IPS-20b (cell line): ENCODE results near the gene RDH13.
"Not testable (repeated sequence)": the region's sequence is repeated elsewhere in the genome, so short reads cannot be mapped to it uniquely, and the experiment has no call there.

Experiments
- H3K27ac ChIP-seq: one replicate; pipeline ENCODE4 v1.5.1; 2013; ENCODE audit warnings: low read length
- H3K27me3 ChIP-seq: 2 replicates; pipeline ENCODE4 v1.6.1; 2013; ENCODE audit warnings: mild to moderate bottlenecking, low read length, inconsistent platforms; ENCODE audit not compliant: insufficient read depth
- H3K36me3 ChIP-seq: 2 replicates; pipeline ENCODE4 v1.6.1; 2013; ENCODE audit warnings: low read depth, mild to moderate bottlenecking, inconsistent platforms, low read length, moderate library complexity; ENCODE audit not compliant: insufficient read depth
- H3K4me1 ChIP-seq: 2 replicates; pipeline ENCODE4 v1.6.1; 2013; ENCODE audit warnings: mild to moderate bottlenecking, control low read depth, inconsistent platforms, low read length, moderate library complexity; ENCODE audit not compliant: insufficient read depth
- H3K4me3 ChIP-seq: 2 replicates; pipeline ENCODE4 v1.5.1; 2013; ENCODE audit warnings: mild to moderate bottlenecking, low read length, inconsistent platforms
- H3K9ac ChIP-seq: 2 replicates; pipeline ENCODE4 v1.6.1; 2013; ENCODE audit warnings: low read depth, mild to moderate bottlenecking, inconsistent platforms, low read length, moderate library complexity
- H3K9me3 ChIP-seq: 2 replicates; pipeline ENCODE4 v1.6.1; 2013; ENCODE audit warnings: mild to moderate bottlenecking, low read depth, low read length, inconsistent platforms; ENCODE audit not compliant: insufficient read depth

RDH13 gene

DNA sequence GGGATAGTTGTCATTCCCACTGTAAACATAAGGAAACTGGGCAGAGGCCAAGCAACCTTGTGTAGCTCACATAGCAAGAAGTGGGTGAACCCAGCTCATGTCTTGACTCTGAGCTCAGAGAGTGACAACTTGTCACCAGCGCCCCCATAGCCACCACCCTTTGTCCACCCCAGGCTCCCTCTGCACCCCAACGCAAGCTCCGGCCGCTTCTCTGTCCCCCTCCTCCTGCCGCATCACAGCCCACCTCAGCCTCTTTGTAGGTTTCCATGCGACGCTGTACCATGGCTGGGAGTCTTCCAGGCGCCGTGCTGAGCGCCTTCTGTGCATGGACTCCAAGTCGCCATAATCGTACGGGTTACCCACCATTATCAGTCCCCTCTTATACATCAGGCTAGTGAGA, 28.2 kb downstream of the RDH13 start:
- Histone ChIP-seq H3K27ac (no peak overlapping the region), H3K9ac (no peak overlapping the region), H3K36me3 (no peaks in the 10 kb centered on the region)

DNA sequence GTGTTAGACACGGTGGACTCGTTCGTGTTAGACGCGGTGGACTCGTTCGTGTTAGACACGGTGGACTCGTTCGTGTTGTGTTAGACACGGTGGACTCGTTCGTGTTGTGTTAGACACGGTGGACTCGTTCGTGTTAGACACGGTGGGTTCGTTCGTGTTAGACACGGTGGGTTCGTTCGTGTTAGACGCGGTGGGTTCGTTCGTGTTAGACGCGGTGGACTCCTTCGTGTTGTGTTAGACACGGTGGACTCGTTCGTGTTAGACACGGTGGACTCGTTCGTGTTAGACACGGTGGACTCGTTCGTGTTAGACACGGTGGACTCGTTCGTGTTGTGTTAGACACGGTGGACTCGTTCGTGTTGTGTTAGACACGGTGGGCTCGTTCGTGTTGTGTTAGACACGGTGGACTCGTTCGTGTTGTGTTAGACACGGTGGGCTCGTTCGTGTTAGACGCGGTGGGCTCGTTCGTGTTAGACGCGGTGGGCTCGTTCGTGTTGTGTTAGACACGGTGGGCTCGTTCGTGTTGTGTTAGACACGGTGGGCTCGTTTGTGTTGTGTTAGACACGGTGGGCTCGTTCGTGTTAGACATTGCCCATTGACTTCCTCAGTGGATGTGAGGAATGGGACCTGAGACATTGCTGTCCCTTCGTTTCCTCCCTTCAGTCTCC, 29.8 kb downstream of the RDH13 start:
- not testable (repeated sequence) for H3K4me3 ChIP-seq, H3K27ac ChIP-seq, H3K4me1 ChIP-seq, H3K27me3 ChIP-seq, H3K36me3 ChIP-seq, H3K9ac ChIP-seq, H3K9me3 ChIP-seq

More for the DNA sequence above, 28.2 kb downstream of the RDH13 start:
- no peaks in the 10 kb centered on the region for H3K9me3 ChIP-seq
- no peaks in the 10 kb centered on the region for H3K4me1 ChIP-seq
- H3K4me3 ChIP-seq, result no peak overlapping the region
- H3K27me3 ChIP-seq, result no peaks in the 10 kb centered on the region

DNA sequence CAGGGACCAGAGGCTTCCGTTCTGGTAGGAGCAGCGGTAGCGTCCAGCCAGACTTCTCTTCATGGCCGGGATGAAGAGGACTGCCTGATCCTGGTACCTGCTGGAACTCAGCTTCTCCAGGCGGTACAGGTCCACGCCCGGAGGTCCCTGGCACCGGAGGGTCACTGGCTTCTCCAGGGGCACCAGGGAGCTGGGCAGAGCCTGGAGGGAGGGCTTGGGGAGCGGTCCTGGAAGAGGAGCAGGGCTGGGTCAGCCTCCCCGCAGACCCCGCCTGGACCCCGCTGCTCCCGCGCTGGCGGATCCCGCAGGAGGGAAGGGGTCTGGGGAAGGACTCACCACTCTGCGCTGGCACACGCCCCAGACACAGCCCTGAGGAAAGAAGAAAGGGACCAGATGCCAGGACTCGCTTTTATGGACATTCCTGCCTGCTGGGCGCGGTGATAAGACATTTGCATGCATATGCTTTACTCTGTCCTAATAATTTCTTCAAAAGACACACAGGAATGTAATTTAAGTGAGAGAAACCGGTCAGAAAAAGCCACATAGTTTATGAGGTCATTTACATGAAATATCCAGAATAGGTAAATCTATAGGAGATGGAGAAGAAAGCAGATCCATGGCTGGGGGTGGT, 30.7 kb downstream of the RDH13 start:
- Histone ChIP-seq H3K4me1 (no peaks in the 10 kb centered on the region), H3K27me3 (no peaks in the 10 kb centered on the region), H3K9me3 (no peaks in the 10 kb centered on the region), H3K4me3 (no peak overlapping the region), H3K9ac (no peak overlapping the region), H3K27ac (no peak overlapping the region), H3K36me3 (no peaks in the 10 kb centered on the region)

DNA sequence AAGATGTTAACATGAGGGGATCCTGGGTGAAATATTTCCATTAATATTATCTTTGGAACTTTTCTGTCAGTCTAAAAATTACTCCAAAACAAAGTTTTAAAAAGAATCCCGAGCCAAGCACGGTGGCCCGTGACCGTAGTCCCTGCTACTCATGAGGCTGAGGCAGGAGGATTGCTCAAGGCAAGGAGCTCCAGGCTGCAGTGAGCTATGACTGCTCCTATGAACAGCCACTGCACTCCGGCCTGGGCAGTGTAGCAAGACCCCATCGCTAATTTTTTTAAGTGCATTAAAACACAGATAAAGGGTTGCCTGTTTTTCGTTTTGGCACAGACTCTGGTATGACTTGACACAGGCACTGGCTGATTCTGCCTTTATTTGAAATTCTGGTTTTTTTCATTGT, 31.8 kb downstream of the RDH13 start:
- H3K27ac ChIP-seq, result no peak overlapping the region
- H3K9ac ChIP-seq, result no peak overlapping the region
- no peaks in the 10 kb centered on the region for H3K36me3 ChIP-seq
- H3K9me3 ChIP-seq, result no peaks in the 10 kb centered on the region
- no peak overlapping the region for H3K4me3 ChIP-seq
- H3K4me1 ChIP-seq, result no peaks in the 10 kb centered on the region
- H3K27me3 ChIP-seq, result no peaks in the 10 kb centered on the region

DNA sequence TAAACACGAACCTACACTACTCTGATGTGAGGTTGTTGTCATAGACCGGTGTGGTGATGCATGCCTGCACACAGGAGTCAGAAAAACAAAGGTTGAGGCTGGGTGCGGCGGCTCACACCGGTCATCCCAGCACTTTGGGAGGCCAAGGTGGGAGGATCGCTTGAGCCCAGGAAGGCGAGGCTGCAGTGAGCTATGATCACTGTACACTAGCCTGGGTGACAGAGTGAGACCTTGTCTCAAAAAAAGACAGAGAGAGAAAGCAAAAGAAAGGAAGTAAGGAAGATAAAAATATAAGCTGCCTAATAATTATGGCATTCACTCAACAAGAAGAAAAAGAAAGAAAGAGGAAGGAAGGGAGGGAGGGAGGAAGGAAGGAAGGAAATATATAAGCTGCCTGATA, 34.2 kb downstream of the RDH13 start:
- Histone ChIP-seq H3K4me1 (no peaks in the 10 kb centered on the region), H3K27ac (no peak overlapping the region), H3K36me3 (no peaks in the 10 kb centered on the region), H3K4me3 (no peak overlapping the region), H3K9ac (no peak overlapping the region), H3K9me3 (no peaks in the 10 kb centered on the region), H3K27me3 (no peaks in the 10 kb centered on the region)

DNA sequence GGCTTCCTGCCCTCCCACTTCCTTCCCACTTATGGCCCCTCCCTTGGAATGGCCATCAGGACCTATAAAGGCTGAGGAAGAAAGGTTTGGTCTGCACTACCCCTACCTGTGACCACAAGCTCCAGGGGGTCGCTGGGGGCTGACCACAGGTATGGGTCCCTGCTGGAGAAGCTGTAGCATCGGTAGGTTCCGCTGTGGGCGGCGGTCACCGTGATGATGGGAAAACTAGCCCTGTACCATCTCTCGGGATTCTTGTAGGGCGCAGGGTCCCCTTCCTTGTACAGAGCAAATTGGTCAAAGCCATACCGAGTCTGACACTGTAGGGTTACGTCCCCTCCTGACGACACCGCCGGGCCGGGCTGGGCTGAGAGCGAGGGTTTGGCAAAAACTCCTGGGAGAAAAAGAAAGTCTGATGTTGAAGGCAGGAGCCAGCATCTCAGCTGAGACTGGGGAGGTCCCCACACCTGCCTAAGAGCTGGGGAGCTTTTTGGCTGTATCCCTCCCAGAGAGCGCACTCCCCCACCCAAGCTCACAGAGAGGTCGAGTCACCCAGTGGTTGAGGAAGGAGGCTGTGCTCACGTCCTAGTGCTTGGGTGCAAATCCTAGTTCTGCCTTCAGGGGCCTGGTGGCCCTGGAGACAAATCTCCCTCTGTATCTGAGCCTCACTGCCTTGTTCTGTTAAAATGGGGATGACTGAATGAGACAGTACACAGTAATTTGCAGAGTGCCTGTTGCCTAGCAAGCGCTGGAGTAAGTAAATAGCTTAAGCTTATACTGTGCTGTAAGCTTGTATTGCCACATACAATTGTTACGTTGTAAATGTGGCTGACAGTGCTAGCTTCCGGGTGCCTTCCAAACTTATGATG, 35.2 kb downstream of the RDH13 start:
- Histone ChIP-seq H3K4me1 (no peaks in the 10 kb centered on the region), H3K27me3 (no peaks in the 10 kb centered on the region), H3K4me3 (no peak overlapping the region), H3K36me3 (no peaks in the 10 kb centered on the region), H3K27ac (no peak overlapping the region), H3K9ac (no peak overlapping the region), H3K9me3 (no peaks in the 10 kb centered on the region)

DNA sequence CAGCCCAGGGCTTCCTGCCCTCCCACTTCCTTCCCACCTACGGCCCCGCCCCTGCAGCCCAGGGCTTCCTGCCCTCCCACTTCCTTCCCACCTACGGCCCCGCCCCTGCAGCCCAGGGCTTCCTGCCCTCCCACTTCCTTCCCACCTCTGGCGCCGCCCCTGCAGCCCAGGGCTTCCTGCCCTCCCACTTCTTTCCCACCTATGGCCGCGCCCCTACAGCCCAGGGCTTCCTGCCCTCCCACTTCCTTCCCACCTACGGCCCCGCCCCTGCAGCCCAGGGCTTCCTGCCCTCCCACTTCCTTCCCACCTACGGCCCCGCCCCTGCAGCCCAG, 35.8 kb downstream of the RDH13 start:
- not testable (repeated sequence) for H3K9ac ChIP-seq, H3K4me1 ChIP-seq, H3K4me3 ChIP-seq, H3K9me3 ChIP-seq, H3K27me3 ChIP-seq, H3K36me3 ChIP-seq, H3K27ac ChIP-seq

DNA sequence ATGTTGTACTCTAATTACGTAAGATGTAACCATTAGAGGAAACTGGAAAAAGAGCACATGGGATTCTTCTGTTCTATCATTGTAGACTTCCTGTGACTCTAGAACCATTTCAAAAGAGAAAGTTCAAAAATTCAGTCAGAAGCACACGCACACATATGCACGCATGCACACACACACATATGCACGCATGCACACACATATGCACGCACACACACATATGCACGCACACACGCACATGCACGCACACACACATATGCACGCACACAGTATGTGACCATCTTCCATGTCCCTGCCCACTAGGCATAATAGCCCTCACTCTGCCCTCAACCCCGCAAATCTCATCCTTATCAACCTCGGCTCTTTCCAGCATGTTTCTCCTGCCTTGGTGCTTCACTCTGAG, 38.8 kb downstream of the RDH13 start:
- H3K4me3 ChIP-seq, result no peak overlapping the region
- H3K36me3 ChIP-seq, result no peaks in the 10 kb centered on the region
- H3K27ac ChIP-seq, result no peak overlapping the region
- no peaks in the 10 kb centered on the region for H3K9me3 ChIP-seq
- no peak overlapping the region for H3K9ac ChIP-seq
- no peaks in the 10 kb centered on the region for H3K4me1 ChIP-seq
- no peaks in the 10 kb centered on the region for H3K27me3 ChIP-seq

DNA sequence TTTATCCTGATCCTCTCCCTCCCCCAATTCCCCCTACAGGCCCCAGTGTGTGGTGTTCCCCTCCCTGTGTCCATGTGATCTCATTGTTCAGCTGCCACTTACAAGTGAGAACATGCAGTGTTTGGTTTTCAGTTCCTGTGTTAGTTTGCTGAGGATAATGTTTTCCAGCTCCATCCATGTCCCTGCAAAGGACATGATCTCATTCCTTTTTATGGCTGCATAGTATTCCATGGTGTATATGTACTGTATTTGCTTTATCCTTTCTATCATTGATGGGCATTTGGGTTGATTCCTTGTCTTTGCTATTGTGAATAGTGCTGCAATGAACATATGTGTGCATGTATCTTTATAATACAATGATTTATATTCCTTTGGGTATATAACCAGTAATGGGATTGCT, 42.6 kb downstream of the RDH13 start:
- not testable (repeated sequence) for H3K36me3 ChIP-seq, H3K27ac ChIP-seq

DNA sequence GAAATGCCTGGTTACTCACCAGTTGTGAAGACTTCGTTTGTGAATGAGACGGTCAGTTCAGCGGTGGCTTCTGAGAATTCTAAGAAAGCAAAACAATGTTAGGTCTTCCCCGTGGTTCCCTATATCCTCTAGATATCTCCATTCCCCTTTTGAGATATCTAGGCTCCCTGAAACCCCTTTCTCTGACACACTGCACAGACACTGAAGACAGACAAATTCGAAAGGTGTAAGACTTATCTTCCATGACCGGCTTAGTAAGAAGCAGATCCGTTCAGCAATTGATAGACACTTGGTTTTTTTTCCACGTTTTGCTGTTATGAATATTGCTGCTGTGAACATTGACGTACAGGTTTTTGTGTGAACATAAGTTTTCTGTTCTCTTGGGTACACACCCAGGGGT, 44.3 kb downstream of the RDH13 start:
- H3K36me3 ChIP-seq, result no peaks in the 10 kb centered on the region
- H3K27me3 ChIP-seq, result no peaks in the 10 kb centered on the region
- no peaks in the 10 kb centered on the region for H3K9me3 ChIP-seq
- H3K4me1 ChIP-seq, result no peaks in the 10 kb centered on the region
- no peak overlapping the region for H3K9ac ChIP-seq
- no peak overlapping the region for H3K27ac ChIP-seq
- no peak overlapping the region for H3K4me3 ChIP-seq

More for the DNA sequence above, 42.6 kb downstream of the RDH13 start:
- H3K4me1 ChIP-seq, H3K4me3 ChIP-seq, H3K9ac ChIP-seq, H3K27me3 ChIP-seq, H3K9me3 ChIP-seq: not testable (repeated sequence)

DNA sequence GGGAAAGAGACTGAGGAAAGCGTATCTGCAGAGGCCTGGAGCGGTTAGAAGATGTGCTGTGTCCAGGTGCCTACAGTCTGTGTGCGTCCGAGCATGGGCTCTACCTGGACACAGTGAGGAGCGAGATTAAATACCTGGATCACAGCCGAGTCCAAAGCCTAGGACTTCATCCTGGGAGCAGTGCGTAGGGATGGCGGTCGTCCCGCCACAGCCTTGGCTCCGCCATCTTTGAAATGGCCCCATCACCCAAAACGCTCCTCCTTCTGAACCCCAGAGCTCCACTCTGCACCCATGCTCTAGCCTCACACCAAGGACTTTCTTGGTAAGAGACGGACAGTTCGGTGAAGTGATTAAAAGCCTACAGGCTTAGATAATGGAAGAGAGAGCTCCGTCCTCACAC, 44.7 kb downstream of the RDH13 start:
- Histone ChIP-seq H3K9me3 (no peaks in the 10 kb centered on the region), H3K4me1 (no peaks in the 10 kb centered on the region; the same call in 1 of the 2 replicates), H3K9ac (no peak overlapping the region), H3K4me3 (no peak overlapping the region), H3K36me3 (no peaks in the 10 kb centered on the region), H3K27ac (no peak overlapping the region), H3K27me3 (no peaks in the 10 kb centered on the region)

DNA sequence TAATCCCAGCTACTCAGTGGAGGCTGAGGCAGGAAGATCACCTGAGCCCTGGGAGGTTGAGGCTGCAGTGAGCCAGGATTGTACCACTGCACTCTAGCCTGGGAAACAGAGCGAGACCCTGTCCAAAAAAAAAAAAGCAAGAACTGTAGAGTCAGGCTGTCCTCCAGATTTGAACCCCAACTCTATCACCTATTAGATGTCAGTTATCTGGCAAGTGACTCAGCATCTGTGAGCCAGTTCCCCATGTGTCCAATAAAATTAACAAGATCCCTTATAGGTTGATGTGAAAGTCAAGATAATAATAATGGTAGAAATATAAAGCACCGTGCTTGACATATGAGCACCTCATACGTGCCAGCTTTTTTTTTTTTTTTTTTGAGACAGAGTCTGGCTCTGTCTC, 46.9 kb downstream of the RDH13 start:
- Histone ChIP-seq H3K9ac (no peak overlapping the region), H3K4me3 (no peak overlapping the region), H3K27ac (no peak overlapping the region), H3K4me1 (peaks cover 4% of the 10 kb centered on the region), H3K36me3 (no peaks in the 10 kb centered on the region), H3K9me3 (no peaks in the 10 kb centered on the region), H3K27me3 (no peaks in the 10 kb centered on the region)
